LNCaP clone FGC (cell line): Measurements from ENCODE around the gene ENHO.

Experiments used
- DNase-seq: peaks from one replicate; pipeline ENCODE4 v3.0.0-alpha.2; 2011; ENCODE audit warnings: low read depth
- H3K4me3 ChIP-seq: 2 replicates; pipeline ENCODE4 v1.5.1; 2011; ENCODE audit warnings: mild to moderate bottlenecking, low read depth, low read length, control low read depth
- CTCF ChIP-seq: IDR thresholded peaks from 2 replicates; pipeline ENCODE4 v1.5.1; 2012; ENCODE audit warnings: mild to moderate bottlenecking; ENCODE audit not compliant: control insufficient read depth, insufficient read depth; ENCODE audit errors: extremely low read depth

ENHO gene

GRCh38 chr9:34520505-34521385 is 2.0 kb downstream of the ENHO start:
- no peak overlapping the region for H3K4me3 ChIP-seq
- no peak for TF ChIP-seq CTCF
- no peak for DNase-seq

GRCh38 chr9:34520096-34520495 is 2.7 kb downstream of the ENHO start:
- no peak for TF ChIP-seq CTCF
- H3K4me3 ChIP-seq = no peak overlapping the region
- DNase-seq = no peak

- DNase-seq = no peak
Measured at GRCh38 chr9:34519321-34520020, 3.3 kb downstream of the ENHO start.

GRCh38 chr9:34518896-34519295 is 3.9 kb downstream of the ENHO start:
- no peak for TF ChIP-seq CTCF
- no peak overlapping the region for H3K4me3 ChIP-seq
- DNase-seq = no peak

More at GRCh38 chr9:34519321-34520020, 3.3 kb downstream of the ENHO start:
- TF ChIP-seq CTCF = no peak
- no peak overlapping the region for H3K4me3 ChIP-seq

- DNase-seq = no peak
- TF ChIP-seq CTCF = no peak
- H3K4me3 ChIP-seq = no peak overlapping the region
Measured at GRCh38 chr9:34518110-34518616, 4.6 kb downstream of the ENHO start.

- no peak for TF ChIP-seq CTCF
- no peak overlapping the region for H3K4me3 ChIP-seq
Measured at GRCh38 chr9:34517185-34517584, 5.6 kb downstream of the ENHO start.

More at GRCh38 chr9:34517185-34517584, 5.6 kb downstream of the ENHO start:
- DNase-seq = no peak
